OCI-LY7 (cell line): Measurements from ENCODE around the gene RNF145. TPM values are rescaled to one million over a fixed set of nuclear protein-coding genes. Genes with fewer than 3 reads are reported as not detected.
"Not testable (repeated sequence)": the region's sequence is repeated elsewhere in the genome, so short reads cannot be mapped to it uniquely, and the experiment has no call there.

Source experiments
- BruUV-seq: library from RNA; stranded (reverse); fragments of 400-500 nt; replicated peaks from 2 replicates; lab custom pipeline; 2021; lab: Mats Ljungman, UMichigan
- CTCF ChIA-PET: fragments of 300-600 bp; sonication (Branson Sonifier 250); formaldehyde crosslinking; loops from one replicate; lab custom pipeline; 2022; ENCODE audit warnings: antibody characterized with exemption; ENCODE audit not compliant: unreplicated experiment; lab: Charles Lee
- POLR2A ChIA-PET: fragments of 300-600 bp; sonication (Branson Sonifier 250); formaldehyde crosslinking; loops from one replicate; lab custom pipeline; 2022; ENCODE audit warnings: antibody characterized with exemption; lab: Charles Lee
- DNase-seq: peaks from one replicate; pipeline ENCODE4 v3.0.0-alpha.2; 2015; ENCODE audit warnings: low spot score
- H2AFZ ChIP-seq: fragments of 200-600 bp; sonication (generic), shearing (Covaris generic); 2 replicates; pipeline ENCODE4 v1.6.1; 2014; ENCODE audit warnings: mild to moderate bottlenecking, antibody characterized with exemption, low read length, moderate library complexity
- H3K27ac ChIP-seq: fragments of 200-600 bp; sonication (generic); 2 replicates; pipeline ENCODE4 v1.5.1; 2014; ENCODE audit warnings: mixed run types, low read depth, mild to moderate bottlenecking, moderate library complexity, low read length, inconsistent platforms; ENCODE audit not compliant: poor library complexity, severe bottlenecking
- H3K36me3 ChIP-seq: fragments of 200-600 bp; sonication (generic); 2 replicates; pipeline ENCODE4 v1.6.1; 2014; ENCODE audit warnings: mild to moderate bottlenecking, antibody characterized with exemption, low read length, moderate library complexity, mixed read lengths; ENCODE audit not compliant: insufficient read depth
- H3K4me1 ChIP-seq: fragments of 200-600 bp; sonication (generic); 2 replicates; pipeline ENCODE4 v1.5.1; 2014; ENCODE audit warnings: mild to moderate bottlenecking, low read length; ENCODE audit not compliant: insufficient read depth, poor library complexity, severe bottlenecking
- H3K4me2 ChIP-seq: fragments of 200-600 bp; sonication (generic); 2 replicates; pipeline ENCODE4 v1.6.1; 2014; ENCODE audit warnings: mild to moderate bottlenecking, low read length
- H3K4me3 ChIP-seq: fragments of 200-600 bp; sonication (generic); 2 replicates; pipeline ENCODE4 v1.5.1; 2014; ENCODE audit warnings: mild to moderate bottlenecking, low read depth, low read length; ENCODE audit not compliant: poor library complexity, severe bottlenecking
- H3K79me2 ChIP-seq: fragments of 200-600 bp; sonication (generic); 2 replicates; pipeline ENCODE4 v1.6.1; 2016; ENCODE audit warnings: low read depth, mild to moderate bottlenecking, low read length, moderate library complexity, mixed read lengths; ENCODE audit not compliant: insufficient read depth
- H3K9me2 ChIP-seq: fragments of 200-600 bp; sonication (generic); 2 replicates; pipeline ENCODE4 v1.6.1; 2016; ENCODE audit warnings: mild to moderate bottlenecking, low read length, mixed read lengths; ENCODE audit not compliant: insufficient read depth
- H3K9me3 ChIP-seq: fragments of 200-600 bp; sonication (generic); 2 replicates; pipeline ENCODE4 v1.6.1; 2014; ENCODE audit warnings: mild to moderate bottlenecking, mixed run types, low read length, mixed read lengths
- H4K20me1 ChIP-seq: fragments of 200-600 bp; sonication (generic); 2 replicates; pipeline ENCODE4 v1.6.1; 2014; ENCODE audit warnings: mild to moderate bottlenecking, antibody characterized with exemption, low read length, moderate library complexity, mixed read lengths; ENCODE audit not compliant: insufficient read depth
- EZH2phosphoT487 ChIP-seq: fragments of 200-600 bp; sonication (generic); IDR thresholded peaks from 2 replicates; pipeline ENCODE4 v1.6.1; 2018; ENCODE audit warnings: low read depth, borderline replicate concordance, mild to moderate bottlenecking, mixed run types, antibody characterized with exemption, low read length, moderate library complexity, mixed read lengths
- intact Hi-C: fragments of 100-400 bp; cut with micrococcal nuclease; formaldehyde crosslinking; loops from one replicate; pipeline ENCODE4 v1.10.0; 2022; ENCODE audit not compliant: unreplicated experiment
- total RNA-seq, 2 experiments: library from RNA; depleted of rRNA in 1 of 2; stranded (reverse); fragments of >200 nt in 1 of 2; shearing (Covaris generic) in 1 of 2; gene quantifications; 2 replicates each; pipeline ENCODE4 v1.2.3, GENCODE V29; 2014 to 2022
- TF ChIP-seq, protein P1 (sequence below): fragments of 200-600 bp; sonication (generic); conservative IDR thresholded peaks from 2 replicates; pipeline ENCODE4 v1.5.1; 2014; ENCODE audit warnings: mild to moderate bottlenecking, antibody characterized with exemption, low read length, moderate library complexity, mixed read lengths

Gene RNF145
- total RNA-seq, 2 experiments from 2014 or later: 18.6 to 34.9 TPM

- POLR2A ChIA-PET: interaction anchor here (0.6 to 0.8 kb wide), 2 partner anchors 31 to 209 kb away, joined by 3 read pairs; no protein-coding TSS in a partner anchor
- CTCF ChIA-PET: no interaction called here
- BruUV-seq: no TSS peak
These were observed 62.5 kb downstream of the RNF145 start for GRCh38 chr5:159146839-159147238.

GRCh38 chr5:159145160-159145559, 64.2 kb downstream of the RNF145 start:
- H3K36me3 ChIP-seq, CTCF ChIA-PET, H2AFZ ChIP-seq, H3K27ac ChIP-seq, BruUV-seq, H3K9me3 ChIP-seq, POLR2A ChIA-PET, DNase-seq, H3K9me2 ChIP-seq, H3K4me3 ChIP-seq, H3K4me1 ChIP-seq, intact Hi-C loops, H3K4me2 ChIP-seq, H4K20me1 ChIP-seq, H3K79me2 ChIP-seq: not testable (repeated sequence)

More at GRCh38 chr5:159146839-159147238, 62.5 kb downstream of the RNF145 start:
- Histone ChIP-seq H3K36me3 (no peaks in the 10 kb centered on the region), H2AFZ (no peak overlapping the region), H3K9me3 (no peaks in the 10 kb centered on the region), H3K4me2 (no peak overlapping the region), H3K79me2 (no peaks in the 10 kb centered on the region), H3K27ac (no peak overlapping the region), H4K20me1 (no peaks in the 10 kb centered on the region), H3K9me2 (no peaks in the 10 kb centered on the region), H3K4me1 (no peaks in the 10 kb centered on the region), H3K4me3 (no peak overlapping the region)
- no peak for TF ChIP-seq EZH2phosphoT487
- intact Hi-C loops: no loop called here
- no peak for DNase-seq

DNA sequence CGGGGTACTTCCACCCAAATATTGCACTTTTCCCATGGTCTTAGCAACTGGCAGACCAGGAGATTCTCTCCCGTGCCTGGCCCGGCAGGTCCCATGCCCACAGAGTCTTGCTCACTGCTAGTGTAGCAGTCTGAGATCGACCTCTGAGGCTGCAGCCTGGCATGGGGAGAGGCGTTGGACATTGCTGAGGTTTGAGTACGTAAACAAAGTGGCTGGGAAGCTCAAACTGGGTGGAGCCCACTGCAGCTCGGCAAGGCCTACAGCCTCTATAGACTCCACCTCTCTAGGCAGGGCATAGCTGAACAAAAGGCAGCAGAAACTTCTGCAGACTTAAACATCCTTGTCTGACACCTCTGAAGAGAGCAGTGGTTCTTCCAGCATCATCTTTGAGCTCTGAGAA, 69.6 kb downstream of the RNF145 start:
- Histone ChIP-seq H3K9me3 (no peaks in the 10 kb centered on the region), H3K27ac (no peak overlapping the region), H4K20me1 (no peaks in the 10 kb centered on the region), H3K4me3 (no peak overlapping the region), H2AFZ (no peak overlapping the region), H3K36me3 (no peaks in the 10 kb centered on the region), H3K4me1 (no peaks in the 10 kb centered on the region), H3K9me2 (no peaks in the 10 kb centered on the region), H3K4me2 (no peak overlapping the region), H3K79me2 (no peaks in the 10 kb centered on the region)
- BruUV-seq: no TSS peak
- CTCF ChIA-PET: no interaction called here
- no peak for DNase-seq
- POLR2A ChIA-PET: no interaction called here
- TF ChIP-seq, protein P1, sequence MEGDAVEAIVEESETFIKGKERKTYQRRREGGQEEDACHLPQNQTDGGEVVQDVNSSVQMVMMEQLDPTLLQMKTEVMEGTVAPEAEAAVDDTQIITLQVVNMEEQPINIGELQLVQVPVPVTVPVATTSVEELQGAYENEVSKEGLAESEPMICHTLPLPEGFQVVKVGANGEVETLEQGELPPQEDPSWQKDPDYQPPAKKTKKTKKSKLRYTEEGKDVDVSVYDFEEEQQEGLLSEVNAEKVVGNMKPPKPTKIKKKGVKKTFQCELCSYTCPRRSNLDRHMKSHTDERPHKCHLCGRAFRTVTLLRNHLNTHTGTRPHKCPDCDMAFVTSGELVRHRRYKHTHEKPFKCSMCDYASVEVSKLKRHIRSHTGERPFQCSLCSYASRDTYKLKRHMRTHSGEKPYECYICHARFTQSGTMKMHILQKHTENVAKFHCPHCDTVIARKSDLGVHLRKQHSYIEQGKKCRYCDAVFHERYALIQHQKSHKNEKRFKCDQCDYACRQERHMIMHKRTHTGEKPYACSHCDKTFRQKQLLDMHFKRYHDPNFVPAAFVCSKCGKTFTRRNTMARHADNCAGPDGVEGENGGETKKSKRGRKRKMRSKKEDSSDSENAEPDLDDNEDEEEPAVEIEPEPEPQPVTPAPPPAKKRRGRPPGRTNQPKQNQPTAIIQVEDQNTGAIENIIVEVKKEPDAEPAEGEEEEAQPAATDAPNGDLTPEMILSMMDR: no peak
- TF ChIP-seq EZH2phosphoT487: no peak
- intact Hi-C loops: loop anchor here (10.0 kb wide), 1 partner anchor 1125 kb away; no protein-coding TSS in a partner anchor
